K562 (cell line): ENCODE results near the gene ZSCAN12. TPM values are rescaled to one million over a fixed set of nuclear protein-coding genes. Genes with fewer than 3 reads are reported as not detected.
A peak's percentile ranks its signal among the peaks of the same experiment; 100 is the strongest.

ENCODE experiments used
- CEBPZ ChIP-seq: fragments of 150-350 bp; IDR thresholded peaks from 2 replicates; pipeline ENCODE4 v1.6.1; 2014; ENCODE audit warnings: low read depth, mild to moderate bottlenecking, low read length, borderline replicate concordance
- ETS2 ChIP-seq: IDR thresholded peaks from 2 replicates; pipeline ENCODE4 v1.6.1; 2016; ENCODE audit warnings: borderline replicate concordance, missing genetic modification characterization, mild to moderate bottlenecking, moderate library complexity, missing compliant biosample characterization; ENCODE audit not compliant: poor library complexity, severe bottlenecking
- HDAC3 ChIP-seq: fragments of 450-650 bp; IDR thresholded peaks from 2 replicates; pipeline ENCODE4 v1.6.1; 2018; ENCODE audit warnings: borderline replicate concordance, mild to moderate bottlenecking, moderate library complexity; ENCODE audit not compliant: partially characterized antibody
- HIVEP1 ChIP-seq: fragments of 250-450 bp; sonication (Bioruptor Pico); IDR thresholded peaks from 2 replicates; pipeline ENCODE4 v1.4.0; 2020; ENCODE audit warnings: mild to moderate bottlenecking
- MED1 ChIP-seq: sonication (generic); formaldehyde crosslinking; IDR thresholded peaks from 2 replicates; pipeline ENCODE4 v1.8.1; 2023; ENCODE audit warnings: missing genetic modification reagents, borderline replicate concordance
- NCOR1 ChIP-seq: fragments of 450-650 bp; IDR thresholded peaks from 2 replicates; pipeline ENCODE4 v1.6.1; 2016; ENCODE audit warnings: mild to moderate bottlenecking, moderate library complexity
- SRSF9 ChIP-seq: fragments of 200-400 bp; formaldehyde crosslinking; IDR thresholded peaks from 2 replicates; pipeline ENCODE4 v1.6.1; 2017; ENCODE audit warnings: low read depth, low read length, borderline replicate concordance
- STAG1 ChIP-seq: sonication (generic); formaldehyde crosslinking; IDR thresholded peaks from 2 replicates; pipeline ENCODE4 v1.5.0; 2020; ENCODE audit warnings: missing genetic modification reagents, borderline replicate concordance
- ZNF324 ChIP-seq: fragments of 250-450 bp; sonication (Bioruptor Pico); IDR thresholded peaks from 2 replicates; pipeline ENCODE4 v1.4.0; 2020; ENCODE audit warnings: mild to moderate bottlenecking
- ZNF584 ChIP-seq: fragments of 200-800 bp; sonication (Bioruptor generic); IDR thresholded peaks from 2 replicates; pipeline ENCODE4 v1.6.1; 2016; ENCODE audit warnings: low read depth, mild to moderate bottlenecking, missing genetic modification characterization, missing compliant biosample characterization
- polyA plus RNA-seq, 8 experiments: library from polyadenylated mRNA; depleted of rRNA in 4 of 8; stranded (reverse) in 5 of 8; unstranded in 3 of 8; fragments of >200 nt; fragmentation: Nextera tagmentation in 2 of 8; fragmentation: Illumina TruSeq in 1 of 8; extraction: Ambion mirVana in 2 of 8; extraction: Trizol in 1 of 8; gene quantifications; 2 replicates each; pipeline versions ENCODE4 v1.2.1 to v1.2.3, GENCODE V29; 2011 to 2014; ENCODE audit warnings: inconsistent platforms in 1 of 8, missing spikeins in 1 of 8
- total RNA-seq, 7 experiments: library from RNA; depleted of rRNA in 6 of 7; stranded (reverse); fragments of >200 nt in 6 of 7; fragmentation: Illumina TruSeq in 2 of 7; extraction: Trizol in 2 of 7; gene quantifications; 2 replicates each; pipeline versions ENCODE4 v1.2.1 to v1.2.3, GENCODE V29; 2011 to 2021; ENCODE audit warnings: low replicate concordance in 1 of 7
- TF ChIP-seq, protein P1 (sequence below): fragments of 450-650 bp; IDR thresholded peaks from 2 replicates; pipeline ENCODE4 v1.7.1; 2018; ENCODE audit warnings: mild to moderate bottlenecking, low read depth; ENCODE audit not compliant: partially characterized antibody
- TF ChIP-seq, protein P2 (sequence below): fragments of 250-450 bp; sonication (Bioruptor Pico); IDR thresholded peaks from 2 replicates; pipeline ENCODE4 v1.8.0; 2022; ENCODE audit warnings: inconsistent platforms, mild to moderate bottlenecking, moderate library complexity, borderline replicate concordance
- TF ChIP-seq, protein P3 (sequence below): fragments of 450-650 bp; formaldehyde crosslinking; IDR thresholded peaks from 2 replicates; pipeline ENCODE4 v1.4.0; 2022; ENCODE audit warnings: missing genetic modification characterization
- TF ChIP-seq, protein P4 (sequence below), 3 experiments: IDR thresholded peaks in 2 of 3; conservative IDR thresholded peaks in 1 of 3; 2 replicates each; pipeline ENCODE4 v1.5.1; 2011 to 2012; ENCODE audit warnings: low read length in 3 of 3, mild to moderate bottlenecking in 3 of 3, control low read depth in 2 of 3, improper control_type of control experiment in 1 of 3, inconsistent platforms in 1 of 3, low read depth in 1 of 3, mixed read lengths in 1 of 3, moderate library complexity in 1 of 3; ENCODE audit not compliant: insufficient read depth in 2 of 3

Gene ZSCAN12
- total and polyA plus RNA-seq, 9 of the 15 experiments (the other 6 are each of a cell fraction or from before 2014, with no cell fraction given) = 2.5 to 19.6 (median 12.5) TPM

- TF ChIP-seq SRSF9 = no peak
- peak; percentile 47 for TF ChIP-seq HDAC3
- TF ChIP-seq, protein P1, sequence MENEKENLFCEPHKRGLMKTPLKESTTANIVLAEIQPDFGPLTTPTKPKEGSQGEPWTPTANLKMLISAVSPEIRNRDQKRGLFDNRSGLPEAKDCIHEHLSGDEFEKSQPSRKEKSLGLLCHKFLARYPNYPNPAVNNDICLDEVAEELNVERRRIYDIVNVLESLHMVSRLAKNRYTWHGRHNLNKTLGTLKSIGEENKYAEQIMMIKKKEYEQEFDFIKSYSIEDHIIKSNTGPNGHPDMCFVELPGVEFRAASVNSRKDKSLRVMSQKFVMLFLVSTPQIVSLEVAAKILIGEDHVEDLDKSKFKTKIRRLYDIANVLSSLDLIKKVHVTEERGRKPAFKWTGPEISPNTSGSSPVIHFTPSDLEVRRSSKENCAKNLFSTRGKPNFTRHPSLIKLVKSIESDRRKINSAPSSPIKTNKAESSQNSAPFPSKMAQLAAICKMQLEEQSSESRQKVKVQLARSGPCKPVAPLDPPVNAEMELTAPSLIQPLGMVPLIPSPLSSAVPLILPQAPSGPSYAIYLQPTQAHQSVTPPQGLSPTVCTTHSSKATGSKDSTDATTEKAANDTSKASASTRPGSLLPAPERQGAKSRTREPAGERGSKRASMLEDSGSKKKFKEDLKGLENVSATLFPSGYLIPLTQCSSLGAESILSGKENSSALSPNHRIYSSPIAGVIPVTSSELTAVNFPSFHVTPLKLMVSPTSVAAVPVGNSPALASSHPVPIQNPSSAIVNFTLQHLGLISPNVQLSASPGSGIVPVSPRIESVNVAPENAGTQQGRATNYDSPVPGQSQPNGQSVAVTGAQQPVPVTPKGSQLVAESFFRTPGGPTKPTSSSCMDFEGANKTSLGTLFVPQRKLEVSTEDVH = peak; percentile 79
- TF ChIP-seq, protein P2, sequence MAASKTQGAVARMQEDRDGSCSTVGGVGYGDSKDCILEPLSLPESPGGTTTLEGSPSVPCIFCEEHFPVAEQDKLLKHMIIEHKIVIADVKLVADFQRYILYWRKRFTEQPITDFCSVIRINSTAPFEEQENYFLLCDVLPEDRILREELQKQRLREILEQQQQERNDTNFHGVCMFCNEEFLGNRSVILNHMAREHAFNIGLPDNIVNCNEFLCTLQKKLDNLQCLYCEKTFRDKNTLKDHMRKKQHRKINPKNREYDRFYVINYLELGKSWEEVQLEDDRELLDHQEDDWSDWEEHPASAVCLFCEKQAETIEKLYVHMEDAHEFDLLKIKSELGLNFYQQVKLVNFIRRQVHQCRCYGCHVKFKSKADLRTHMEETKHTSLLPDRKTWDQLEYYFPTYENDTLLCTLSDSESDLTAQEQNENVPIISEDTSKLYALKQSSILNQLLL (CRISPR knock-in tag) = no peak
- TF ChIP-seq, protein P3, sequence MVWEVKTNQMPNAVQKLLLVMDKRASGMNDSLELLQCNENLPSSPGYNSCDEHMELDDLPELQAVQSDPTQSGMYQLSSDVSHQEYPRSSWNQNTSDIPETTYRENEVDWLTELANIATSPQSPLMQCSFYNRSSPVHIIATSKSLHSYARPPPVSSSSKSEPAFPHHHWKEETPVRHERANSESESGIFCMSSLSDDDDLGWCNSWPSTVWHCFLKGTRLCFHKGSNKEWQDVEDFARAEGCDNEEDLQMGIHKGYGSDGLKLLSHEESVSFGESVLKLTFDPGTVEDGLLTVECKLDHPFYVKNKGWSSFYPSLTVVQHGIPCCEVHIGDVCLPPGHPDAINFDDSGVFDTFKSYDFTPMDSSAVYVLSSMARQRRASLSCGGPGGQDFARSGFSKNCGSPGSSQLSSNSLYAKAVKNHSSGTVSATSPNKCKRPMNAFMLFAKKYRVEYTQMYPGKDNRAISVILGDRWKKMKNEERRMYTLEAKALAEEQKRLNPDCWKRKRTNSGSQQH (CRISPR knock-in tag) = peak; percentile 89
- TF ChIP-seq NCOR1 = peak; percentile 49; the same call in 1 of the 2 replicates
- TF ChIP-seq, protein P4, sequence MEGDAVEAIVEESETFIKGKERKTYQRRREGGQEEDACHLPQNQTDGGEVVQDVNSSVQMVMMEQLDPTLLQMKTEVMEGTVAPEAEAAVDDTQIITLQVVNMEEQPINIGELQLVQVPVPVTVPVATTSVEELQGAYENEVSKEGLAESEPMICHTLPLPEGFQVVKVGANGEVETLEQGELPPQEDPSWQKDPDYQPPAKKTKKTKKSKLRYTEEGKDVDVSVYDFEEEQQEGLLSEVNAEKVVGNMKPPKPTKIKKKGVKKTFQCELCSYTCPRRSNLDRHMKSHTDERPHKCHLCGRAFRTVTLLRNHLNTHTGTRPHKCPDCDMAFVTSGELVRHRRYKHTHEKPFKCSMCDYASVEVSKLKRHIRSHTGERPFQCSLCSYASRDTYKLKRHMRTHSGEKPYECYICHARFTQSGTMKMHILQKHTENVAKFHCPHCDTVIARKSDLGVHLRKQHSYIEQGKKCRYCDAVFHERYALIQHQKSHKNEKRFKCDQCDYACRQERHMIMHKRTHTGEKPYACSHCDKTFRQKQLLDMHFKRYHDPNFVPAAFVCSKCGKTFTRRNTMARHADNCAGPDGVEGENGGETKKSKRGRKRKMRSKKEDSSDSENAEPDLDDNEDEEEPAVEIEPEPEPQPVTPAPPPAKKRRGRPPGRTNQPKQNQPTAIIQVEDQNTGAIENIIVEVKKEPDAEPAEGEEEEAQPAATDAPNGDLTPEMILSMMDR (IDR thresholded peaks at IDR 0.05 in 2 of 3, conservative IDR thresholded peaks at IDR 0.05 in 1 of 3; ENCODE audit: insufficient read depth in 2 of 3, low read depth in 1 of 3, low read length in 3 of 3) = no peak; a peak in 1 of 6 replicates
- TF ChIP-seq ZNF324 (CRISPR knock-in tag) = no peak
- no peak for TF ChIP-seq STAG1 (CRISPR knock-in tag)
- no peak for TF ChIP-seq HIVEP1 (CRISPR knock-in tag)
- no peak; the same call in 1 of the 2 replicates for TF ChIP-seq ZNF584
- no peak for TF ChIP-seq ETS2 (tag)
- no peak for TF ChIP-seq CEBPZ
- no peak for TF ChIP-seq MED1 (CRISPR knock-in tag)
Measured at GRCh38 chr6:28349892-28350737, 49.4 kb downstream of the ZSCAN12 start, which contains the start of gene ZKSCAN3 (continued).
